WERI-Rb-1 (cell line): ENCODE data around the gene ZNF618.

Source experiments
- DNase-seq: peaks from one replicate; pipeline ENCODE4 v3.0.0-alpha.2; 2020
- H3K27ac ChIP-seq: fragments of 250-450 bp; sonication (Bioruptor Pico); 2 replicates; pipeline ENCODE4 v1.5.1; 2020; ENCODE audit warnings: mild to moderate bottlenecking, moderate library complexity
- H3K27me3 ChIP-seq: fragments of 250-450 bp; sonication (Bioruptor Pico); 2 replicates; pipeline ENCODE4 v1.5.1; 2021; ENCODE audit warnings: mild to moderate bottlenecking, low read depth, moderate library complexity; ENCODE audit not compliant: insufficient read depth, severe bottlenecking
- H3K36me3 ChIP-seq: fragments of 250-450 bp; sonication (Bioruptor Pico); 2 replicates; pipeline ENCODE4 v1.5.1; 2020; ENCODE audit warnings: mild to moderate bottlenecking, moderate library complexity
- H3K4me3 ChIP-seq: 2 replicates; pipeline ENCODE4 v1.5.1; 2011; ENCODE audit warnings: low read depth, mild to moderate bottlenecking, control low read depth, low read length
- H3K9me3 ChIP-seq: fragments of 250-450 bp; sonication (Bioruptor Pico); 2 replicates; pipeline ENCODE4 v1.5.1; 2021; ENCODE audit warnings: mild to moderate bottlenecking, moderate library complexity; ENCODE audit not compliant: severe bottlenecking
- CTCF ChIP-seq: IDR thresholded peaks from 2 replicates; pipeline ENCODE4 v1.5.1; 2011; ENCODE audit warnings: low read depth, mild to moderate bottlenecking, control low read depth, inconsistent platforms, low read length

ZNF618 gene

GRCh38 chr9:113875459-113876150 is 504 bp upstream of the ZNF618 start:
- Histone ChIP-seq H3K27ac (no peak overlapping the region), H3K36me3 (no peaks in the 10 kb centered on the region), H3K27me3 (peaks cover 59% of the 10 kb centered on the region), H3K9me3 (no peaks in the 10 kb centered on the region), H3K4me3 (peak overlapping the region; percentile 12; the same call in 1 of the 2 replicates)
- no peak for TF ChIP-seq CTCF
- DNase-seq = no peak

GRCh38 chr9:113876993-113877368 is 872 bp downstream of the ZNF618 start:
- H3K27ac ChIP-seq = no peak overlapping the region
- no peaks in the 10 kb centered on the region for H3K36me3 ChIP-seq
- peaks cover 60% of the 10 kb centered on the region for H3K27me3 ChIP-seq
- H3K9me3 ChIP-seq = no peaks in the 10 kb centered on the region
- TF ChIP-seq CTCF = no peak
- peak overlapping the region; percentile 71 for H3K4me3 ChIP-seq
- DNase-seq = no peak

- Histone ChIP-seq H3K4me3 (no peak overlapping the region), H3K9me3 (no peaks in the 10 kb centered on the region), H3K27me3 (peaks cover 59% of the 10 kb centered on the region), H3K27ac (no peak overlapping the region), H3K36me3 (no peaks in the 10 kb centered on the region)
- no peak for TF ChIP-seq CTCF
- no peak for DNase-seq
Observed at GRCh38 chr9:113879318-113879717, 3.2 kb downstream of the ZNF618 start.

GRCh38 chr9:113879911-113880310 is 3.8 kb downstream of the ZNF618 start:
- H3K4me3 ChIP-seq = no peak overlapping the region
- no peak for TF ChIP-seq CTCF
- no peak overlapping the region for H3K27ac ChIP-seq
- peaks cover 59% of the 10 kb centered on the region for H3K27me3 ChIP-seq
- H3K36me3 ChIP-seq = no peaks in the 10 kb centered on the region
- H3K9me3 ChIP-seq = no peaks in the 10 kb centered on the region
- DNase-seq = no peak

- Histone ChIP-seq H3K27me3 (peaks cover 58% of the 10 kb centered on the region), H3K4me3 (no peak overlapping the region), H3K9me3 (no peaks in the 10 kb centered on the region), H3K27ac (no peak overlapping the region), H3K36me3 (no peaks in the 10 kb centered on the region)
- no peak for DNase-seq
- no peak for TF ChIP-seq CTCF
Observed at GRCh38 chr9:113882181-113882580, 6.1 kb downstream of the ZNF618 start.

- Histone ChIP-seq H3K9me3 (no peaks in the 10 kb centered on the region), H3K4me3 (no peak overlapping the region), H3K36me3 (no peaks in the 10 kb centered on the region), H3K27ac (no peak overlapping the region), H3K27me3 (peaks cover 58% of the 10 kb centered on the region)
- TF ChIP-seq CTCF = no peak
- DNase-seq = no peak
Observed at GRCh38 chr9:113882636-113883164, 6.6 kb downstream of the ZNF618 start.
